Activated CD8-positive, alpha-beta memory T cell treated with anti-CD3 and anti-CD28 coated beads, Interleukin-2, amount 50 U/mL, for 1 hour (primary cell): ENCODE results near the gene FYCO1.
A peak's percentile ranks its signal among the peaks of the same experiment; 100 is the strongest.

Experiments
- DNase-seq: peaks from one replicate; pipeline ENCODE4 v3.0.0-alpha.2; 2020; ENCODE audit errors: extremely low read depth

FYCO1 gene

DNA sequence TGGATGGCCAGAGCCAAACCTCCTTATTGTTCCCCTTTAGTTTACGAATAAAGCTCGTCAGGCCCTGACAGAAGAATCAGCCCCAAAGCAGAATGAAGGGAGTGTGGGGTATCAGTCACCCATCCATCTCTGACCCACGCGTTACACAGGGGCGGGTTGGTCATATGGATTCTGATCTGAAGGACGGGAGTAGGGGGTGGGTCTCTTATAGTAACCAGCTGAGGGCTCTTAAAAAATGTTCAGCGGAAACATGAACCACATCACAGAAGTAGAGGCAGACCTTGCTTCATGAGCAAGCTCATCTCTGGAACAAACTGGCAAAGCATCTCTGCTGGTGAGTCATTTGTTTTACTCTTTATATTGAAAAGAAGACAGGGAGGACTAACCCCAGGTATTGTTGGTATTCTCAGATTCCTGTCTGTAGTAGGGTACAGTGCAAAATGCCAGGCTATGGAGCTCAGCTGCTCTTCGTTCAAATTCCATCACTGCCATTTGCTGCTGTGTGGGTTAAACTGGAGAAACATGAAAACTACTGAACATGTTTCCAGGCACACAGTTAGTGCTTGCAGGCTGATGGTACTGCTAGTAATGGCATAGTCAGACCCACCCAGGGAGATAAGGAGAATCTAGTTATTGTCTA is 52.3 kb downstream of the FYCO1 start, which contains the start of gene CXCR6:
Gene CXCR6 (plus strand): TSS at position 258 of the 640 bp plus-strand sequence. CDS start 3,018 bp downstream, outside the sequence.
- no peak for DNase-seq

DNA sequence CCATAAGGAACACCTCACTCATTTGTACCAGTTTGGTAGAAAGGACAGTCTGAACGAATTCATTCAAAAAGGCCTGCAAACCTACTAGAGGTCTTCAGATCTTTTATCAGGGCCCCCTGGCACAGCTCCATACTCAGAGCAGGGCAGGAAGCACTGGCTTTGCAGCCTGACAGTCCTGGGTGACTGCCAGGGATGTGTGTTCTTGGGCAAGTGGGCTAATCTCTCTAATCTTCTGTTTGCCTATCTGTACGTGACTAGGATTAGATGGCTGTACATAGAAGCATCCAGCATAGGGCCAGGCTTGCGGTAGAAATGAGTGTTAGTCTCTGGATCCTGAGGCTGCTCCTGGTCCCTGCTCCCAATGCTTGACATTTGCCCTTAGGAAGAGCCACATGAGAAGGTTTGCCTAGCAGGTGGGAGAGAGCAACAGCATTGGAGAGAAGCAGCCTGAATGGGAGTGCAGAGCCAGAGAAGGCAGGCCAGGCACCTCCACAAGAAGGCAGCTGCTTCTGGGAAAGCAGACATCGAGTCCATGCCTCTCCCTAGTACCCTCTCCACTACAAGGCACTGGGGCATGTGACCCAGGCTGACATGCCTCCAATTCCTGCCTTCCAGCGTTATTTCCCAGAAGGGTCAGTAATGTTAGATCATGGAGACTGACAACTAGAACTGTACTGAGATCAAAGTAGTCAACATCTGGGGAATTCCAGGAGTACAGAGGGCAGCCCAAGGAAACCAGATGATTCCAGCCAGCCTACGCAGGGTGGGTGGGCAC is 53.4 kb downstream of the FYCO1 start:
- DNase-seq = no peak

DNA sequence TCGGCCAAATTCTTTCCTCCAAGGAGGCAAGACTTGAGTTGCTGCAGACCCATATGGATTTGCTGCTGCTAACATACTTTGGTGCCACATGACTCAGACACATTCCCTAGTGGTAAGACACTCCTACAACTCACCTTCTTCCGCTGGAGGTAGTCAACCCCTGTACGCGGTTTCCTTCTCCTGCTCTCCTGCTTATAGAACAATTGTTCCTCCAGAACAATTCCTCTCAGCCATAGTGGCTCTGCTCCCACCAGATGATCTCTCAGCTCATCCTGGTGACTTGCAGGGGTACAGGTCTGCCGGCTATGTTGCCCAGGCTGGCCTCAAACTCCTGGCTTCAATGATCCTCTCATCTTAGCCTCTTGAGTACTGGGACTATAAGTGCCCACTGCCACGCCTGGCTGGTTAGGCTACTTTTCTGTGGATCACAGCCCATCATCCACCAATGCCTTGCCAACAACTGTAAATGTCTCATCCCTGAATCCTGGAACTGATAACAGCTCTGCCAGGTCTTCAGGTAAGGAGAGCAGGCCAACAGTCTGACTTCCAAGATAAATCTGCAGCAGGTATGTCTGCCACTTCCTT is 54.8 kb downstream of the FYCO1 start:
- no peak for DNase-seq

DNA sequence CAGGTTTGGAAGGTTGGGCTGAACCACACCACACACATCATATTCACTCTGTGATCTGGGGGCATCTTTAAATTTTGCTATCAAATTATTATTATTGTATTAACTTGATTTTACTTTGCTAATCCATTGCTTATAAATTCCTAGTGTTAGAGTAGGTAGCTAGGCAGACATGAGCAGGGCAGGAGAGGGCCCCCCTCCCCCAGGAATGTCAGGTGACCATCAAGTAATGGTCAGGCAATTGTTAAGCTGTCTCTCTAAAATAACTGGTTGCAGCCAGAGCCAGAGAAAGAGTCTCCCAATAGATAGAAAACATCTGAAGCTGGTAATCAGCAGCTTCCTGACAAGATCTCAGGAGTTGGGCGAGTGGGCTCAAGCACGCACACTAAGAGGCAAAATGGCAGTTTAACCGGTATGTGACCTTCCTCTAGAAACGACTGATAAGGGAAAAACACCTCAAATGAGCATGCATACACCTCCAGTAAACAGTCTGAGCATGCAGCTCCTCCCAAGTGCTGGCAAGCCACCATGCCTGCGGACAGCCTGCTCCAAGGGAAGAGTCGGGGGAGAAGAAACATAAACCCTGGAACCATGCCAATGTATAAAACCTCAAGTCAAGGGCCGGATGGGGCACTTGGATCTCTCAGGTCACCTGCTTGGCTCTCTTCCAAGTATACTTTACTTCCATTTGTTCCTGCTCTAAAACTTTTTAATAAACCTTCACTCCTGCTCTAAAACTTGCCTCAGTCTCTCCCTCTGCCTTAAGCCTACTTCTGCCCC is 55.4 kb downstream of the FYCO1 start:
- no peak for DNase-seq

DNA sequence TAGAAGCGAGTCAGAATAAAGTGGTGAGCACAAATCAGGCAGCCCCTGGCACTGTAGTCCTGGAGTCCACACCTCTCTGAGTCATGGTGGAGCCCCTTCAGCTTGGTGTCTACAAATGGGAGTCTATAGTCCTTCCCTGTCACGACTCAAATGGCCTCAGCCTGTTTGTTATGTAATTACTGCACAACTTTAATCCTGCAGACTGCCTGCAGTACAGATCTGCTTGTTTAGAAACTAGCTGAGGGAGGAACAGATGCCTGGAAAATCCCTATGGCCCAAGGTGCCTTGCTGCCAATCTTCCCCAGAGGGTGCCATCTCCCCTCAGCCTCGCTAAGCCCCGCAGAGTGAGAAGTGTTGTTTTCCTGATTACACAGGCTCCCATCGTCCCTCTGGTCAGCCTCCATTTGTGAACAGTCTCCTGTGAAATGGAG is 56.3 kb downstream of the FYCO1 start:
- no peak for DNase-seq

DNA sequence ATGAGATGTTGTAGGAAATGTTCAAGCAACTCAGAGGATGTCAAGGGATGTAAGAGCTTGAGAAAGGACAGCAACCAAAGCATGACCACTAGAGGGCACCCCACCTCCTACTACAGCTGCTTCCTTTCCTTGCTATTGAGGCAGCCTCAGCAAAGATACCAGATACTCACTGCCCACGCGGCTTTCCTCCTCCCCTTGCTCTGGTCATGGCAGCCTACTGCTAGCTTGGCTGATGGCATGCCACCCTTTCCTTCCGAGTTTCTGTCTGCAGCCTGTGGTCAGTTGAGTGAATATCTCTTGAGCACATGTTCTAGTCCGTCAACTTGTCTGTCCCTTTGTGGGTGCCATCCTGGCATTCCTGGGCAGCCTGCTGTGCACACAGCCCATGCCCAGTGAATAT is 56.8 kb downstream of the FYCO1 start:
- DNase-seq = peak; percentile 70

DNA sequence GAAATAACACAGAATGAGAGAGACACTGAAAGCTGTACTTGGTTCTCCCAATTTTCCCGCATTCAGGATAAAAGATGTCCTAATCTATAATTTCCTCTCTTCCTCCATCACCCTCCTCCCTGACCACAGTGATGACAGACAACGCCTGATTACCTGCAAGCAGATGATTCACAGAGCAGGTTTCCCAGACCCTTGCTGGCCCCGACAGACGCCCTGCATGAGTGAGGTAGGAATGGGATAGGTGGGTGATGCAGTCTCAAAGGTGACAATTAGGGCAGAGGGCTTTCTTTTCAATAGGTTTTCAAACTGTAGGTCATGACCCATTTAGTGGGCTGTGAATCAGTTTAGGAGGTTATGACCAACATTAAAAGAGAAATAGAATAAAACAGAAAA is 57.6 kb downstream of the FYCO1 start:
- no peak for DNase-seq

DNA sequence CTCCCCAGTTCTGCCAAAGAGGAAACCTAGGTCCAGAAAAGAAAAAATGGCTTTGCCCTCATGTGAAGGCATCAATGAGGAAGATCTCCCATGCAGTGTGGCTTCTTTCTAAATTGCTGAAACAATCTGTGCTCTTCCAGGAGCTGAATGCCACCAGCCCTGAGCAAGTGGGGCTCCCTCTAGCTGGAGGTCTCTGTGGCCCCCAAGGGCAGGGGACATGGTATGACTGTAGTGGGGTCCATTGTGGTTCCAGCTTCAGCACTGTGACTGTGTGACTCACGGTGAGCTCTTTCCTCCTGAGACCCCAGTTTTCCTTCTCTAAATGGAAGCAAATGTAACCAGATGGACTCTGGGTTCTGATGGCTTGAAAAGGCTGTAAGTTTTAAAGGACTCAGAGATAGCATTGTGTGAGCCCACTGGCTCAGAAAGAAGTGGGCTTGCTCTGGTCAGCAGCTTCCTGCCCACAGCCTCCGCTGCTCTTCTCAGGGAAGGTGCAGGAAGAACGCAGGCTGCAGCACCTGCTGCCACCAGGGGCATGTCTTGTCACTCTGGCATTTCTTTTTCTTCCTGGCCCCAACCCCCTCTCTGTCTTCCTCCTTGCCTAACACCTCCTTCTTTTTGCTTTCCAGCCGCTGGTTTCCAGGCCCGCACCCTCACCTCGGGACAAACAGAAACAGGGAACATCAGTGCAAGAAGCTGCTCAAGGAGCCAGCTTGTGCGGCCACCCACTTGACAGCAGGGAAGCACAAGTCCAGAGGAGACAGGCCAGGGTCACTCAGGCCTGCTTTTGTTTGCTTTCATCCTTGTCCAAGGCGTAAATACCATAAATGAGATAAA is 58.2 kb downstream of the FYCO1 start:
- DNase-seq = no peak

DNA sequence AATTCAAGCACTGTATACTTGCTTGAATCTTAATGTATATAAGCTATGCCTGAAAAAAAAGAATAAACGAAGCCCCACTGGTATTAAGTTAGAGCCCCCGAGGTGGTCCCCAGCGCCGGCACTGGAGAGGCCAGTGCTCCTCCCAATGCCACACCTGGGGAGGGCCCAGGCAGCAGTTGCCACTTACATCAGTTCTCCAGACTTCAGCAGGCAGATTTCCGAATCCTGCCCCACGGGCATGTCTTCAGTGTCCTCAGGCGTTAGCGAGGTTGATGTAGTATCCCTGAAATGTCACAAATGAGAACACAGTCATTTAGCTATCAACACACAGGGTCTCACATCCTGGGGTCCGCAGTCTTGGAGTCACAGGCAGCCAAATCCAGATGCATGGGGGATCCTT is 59.4 kb downstream of the FYCO1 start:
- no peak for DNase-seq

DNA sequence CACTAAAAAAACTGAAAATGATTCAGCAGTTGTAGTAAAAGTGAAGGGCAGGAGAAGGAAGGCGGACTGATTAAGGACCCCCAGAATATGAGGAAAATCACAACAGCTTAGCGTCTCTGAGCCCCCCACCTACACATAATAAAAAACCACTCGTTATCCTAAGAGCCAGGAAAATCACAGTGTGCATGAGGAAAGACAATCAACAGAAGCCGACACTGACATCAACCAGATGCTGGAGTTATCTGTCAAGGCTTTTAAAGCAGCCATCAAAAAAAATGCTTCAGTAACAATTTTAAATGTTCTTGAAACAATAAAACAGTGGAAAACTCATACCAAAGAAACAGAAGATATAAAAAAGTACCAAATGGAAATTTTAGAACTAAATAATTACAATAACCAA is 62.0 kb downstream of the FYCO1 start:
- no peak for DNase-seq

DNA sequence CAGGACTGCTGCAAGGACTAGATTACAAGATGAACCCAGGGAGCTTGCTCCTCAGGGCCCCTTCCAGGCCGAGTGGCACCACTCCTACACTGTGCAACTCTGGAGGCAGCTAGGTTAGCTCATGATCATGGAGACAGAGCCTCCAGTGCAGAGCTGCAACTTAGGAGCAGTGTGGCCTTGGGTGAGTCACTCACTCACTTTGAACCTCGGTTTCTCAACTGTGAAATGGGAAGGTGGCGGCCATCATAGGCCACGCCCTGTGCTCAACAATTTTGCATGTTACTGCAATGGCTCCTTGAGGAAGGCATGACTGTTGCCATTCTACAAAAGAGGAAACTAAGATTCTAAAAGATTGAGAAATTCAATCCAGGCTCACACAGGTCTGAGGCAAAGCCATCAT is 63.5 kb downstream of the FYCO1 start:
- DNase-seq = no peak

DNA sequence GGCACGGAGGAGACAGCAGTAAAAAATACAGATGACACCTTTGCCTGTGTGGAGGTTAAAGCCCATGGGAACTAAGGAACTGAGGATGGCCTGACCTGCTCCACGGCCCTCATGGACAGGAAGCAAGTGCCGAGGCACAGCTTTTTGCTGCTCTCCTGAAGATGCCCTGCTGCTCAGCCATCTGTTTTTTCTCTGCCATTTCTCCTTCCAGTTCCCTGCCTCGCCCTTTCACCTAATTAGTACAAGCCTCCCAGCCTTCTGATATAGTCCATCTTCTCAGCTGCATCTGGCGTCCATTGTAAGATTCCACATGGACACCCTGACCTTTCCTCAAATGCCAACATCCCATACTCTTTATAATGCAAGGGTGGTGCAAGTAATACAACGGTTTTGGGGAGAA is 64.1 kb downstream of the FYCO1 start:
- DNase-seq = no peak

DNA sequence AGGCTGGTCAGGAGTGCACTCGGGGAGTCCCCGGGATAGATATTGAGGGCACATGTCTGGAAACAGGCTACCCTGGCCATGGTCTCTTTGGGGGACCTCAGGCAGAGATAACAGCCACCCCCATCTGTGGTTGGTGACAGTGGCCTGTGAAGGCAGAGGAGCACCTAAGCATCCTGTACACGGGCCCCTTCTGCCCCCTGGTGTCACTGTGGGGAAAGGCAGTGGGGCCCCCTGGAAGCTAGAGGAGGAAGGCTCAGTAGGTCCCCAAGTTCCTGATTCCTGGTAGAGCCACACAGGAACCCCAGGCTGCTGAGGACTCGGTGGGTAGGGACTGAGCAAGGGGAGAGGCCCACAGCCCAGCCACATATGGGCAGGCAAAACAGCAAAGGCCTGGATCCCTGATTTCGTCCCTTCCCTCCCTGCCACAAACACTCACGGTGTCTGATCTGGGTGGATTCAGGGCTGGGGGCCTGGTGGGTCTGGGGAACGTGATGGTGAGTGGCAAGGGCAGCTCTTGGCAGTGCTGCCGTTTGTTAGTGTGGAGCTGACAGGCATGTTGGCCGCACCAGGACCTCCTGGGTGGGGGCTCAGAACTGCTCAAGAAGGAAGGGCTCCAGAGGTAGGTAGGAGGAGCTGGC is 66.5 kb downstream of the FYCO1 start:
- DNase-seq = no peak

DNA sequence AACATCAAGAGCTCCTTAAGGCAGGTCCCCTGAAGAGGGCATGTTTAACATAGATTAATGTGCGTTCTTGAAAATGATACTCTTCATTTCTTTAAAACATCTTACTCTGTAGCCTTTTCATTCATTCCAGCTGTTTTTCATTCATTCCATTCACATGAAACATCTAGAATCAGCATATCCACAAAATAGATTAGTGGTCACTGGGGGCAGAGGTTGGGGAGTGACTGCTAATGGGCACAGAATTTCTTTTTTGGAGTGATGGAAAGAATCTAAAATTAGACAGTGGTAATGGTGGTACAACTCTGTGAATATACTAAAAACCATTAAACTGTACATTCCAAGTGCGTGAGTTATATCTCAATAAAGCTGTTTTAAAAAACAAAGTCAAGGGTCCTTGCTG is 67.7 kb downstream of the FYCO1 start:
- no peak for DNase-seq

DNA sequence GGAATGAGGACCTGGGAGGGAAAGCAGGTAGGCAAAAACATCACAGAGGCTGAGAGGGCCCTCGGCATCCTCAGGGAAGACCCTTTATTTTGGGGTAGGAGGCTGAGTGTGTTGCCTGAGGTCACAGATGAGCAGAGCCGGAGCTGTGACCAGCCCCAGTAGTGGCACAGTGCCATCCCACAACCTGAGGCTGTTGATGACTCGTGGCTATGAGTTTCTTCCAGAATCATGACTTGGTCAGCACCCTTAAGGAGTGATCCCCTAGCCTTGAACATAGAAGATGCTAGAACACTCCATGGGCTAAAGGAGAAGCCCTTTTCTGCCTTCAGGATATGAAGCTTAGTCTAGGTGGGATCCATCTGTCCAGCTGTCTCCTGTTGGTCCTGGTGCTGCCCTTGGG is 71.9 kb downstream of the FYCO1 start:
- no peak for DNase-seq

DNA sequence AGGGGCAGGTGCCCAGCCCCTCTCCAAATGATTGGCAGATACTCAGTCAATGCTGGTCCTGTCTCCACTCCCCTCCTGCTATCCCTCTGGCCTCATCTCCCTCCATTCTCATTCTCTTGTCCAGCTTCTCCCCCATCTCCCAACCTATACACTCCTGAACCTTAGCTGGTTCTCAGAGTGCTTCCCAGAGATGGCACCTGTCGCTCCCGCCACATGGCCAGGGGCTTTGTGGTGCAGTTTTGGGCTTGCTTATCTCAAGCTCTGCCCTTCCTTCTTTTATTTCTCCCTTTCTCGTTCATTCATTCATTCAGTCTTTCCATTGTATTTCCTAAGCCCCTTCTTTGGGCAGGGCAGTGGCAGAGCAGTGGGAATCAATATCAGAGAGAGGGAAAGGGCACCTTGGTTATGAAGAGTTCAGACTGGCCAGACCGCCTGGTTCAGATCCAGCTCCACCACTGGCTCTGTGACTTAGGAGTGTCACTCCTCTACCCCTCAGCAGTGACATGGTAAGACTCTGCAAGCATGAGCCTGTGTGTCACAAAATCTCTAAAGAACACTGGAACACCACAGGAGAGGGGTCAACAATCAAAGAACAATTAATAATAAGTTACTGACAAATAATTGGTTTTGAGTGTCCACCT is 72.6 kb downstream of the FYCO1 start:
- DNase-seq = no peak

DNA sequence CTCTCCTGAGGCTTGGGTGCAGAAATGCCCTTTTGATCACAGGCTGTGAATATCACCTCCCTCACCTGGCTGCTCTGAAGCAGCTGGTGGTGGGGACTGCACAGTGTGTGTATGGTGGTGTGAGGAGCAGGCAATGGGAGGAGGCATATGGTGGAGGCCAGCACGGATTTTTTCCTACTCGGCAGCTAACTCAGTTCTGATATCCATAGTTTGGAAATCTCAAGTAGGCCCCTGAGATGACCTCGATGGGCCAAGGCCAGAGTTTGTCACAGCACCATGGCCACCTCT is 73.6 kb downstream of the FYCO1 start:
- DNase-seq = no peak

DNA sequence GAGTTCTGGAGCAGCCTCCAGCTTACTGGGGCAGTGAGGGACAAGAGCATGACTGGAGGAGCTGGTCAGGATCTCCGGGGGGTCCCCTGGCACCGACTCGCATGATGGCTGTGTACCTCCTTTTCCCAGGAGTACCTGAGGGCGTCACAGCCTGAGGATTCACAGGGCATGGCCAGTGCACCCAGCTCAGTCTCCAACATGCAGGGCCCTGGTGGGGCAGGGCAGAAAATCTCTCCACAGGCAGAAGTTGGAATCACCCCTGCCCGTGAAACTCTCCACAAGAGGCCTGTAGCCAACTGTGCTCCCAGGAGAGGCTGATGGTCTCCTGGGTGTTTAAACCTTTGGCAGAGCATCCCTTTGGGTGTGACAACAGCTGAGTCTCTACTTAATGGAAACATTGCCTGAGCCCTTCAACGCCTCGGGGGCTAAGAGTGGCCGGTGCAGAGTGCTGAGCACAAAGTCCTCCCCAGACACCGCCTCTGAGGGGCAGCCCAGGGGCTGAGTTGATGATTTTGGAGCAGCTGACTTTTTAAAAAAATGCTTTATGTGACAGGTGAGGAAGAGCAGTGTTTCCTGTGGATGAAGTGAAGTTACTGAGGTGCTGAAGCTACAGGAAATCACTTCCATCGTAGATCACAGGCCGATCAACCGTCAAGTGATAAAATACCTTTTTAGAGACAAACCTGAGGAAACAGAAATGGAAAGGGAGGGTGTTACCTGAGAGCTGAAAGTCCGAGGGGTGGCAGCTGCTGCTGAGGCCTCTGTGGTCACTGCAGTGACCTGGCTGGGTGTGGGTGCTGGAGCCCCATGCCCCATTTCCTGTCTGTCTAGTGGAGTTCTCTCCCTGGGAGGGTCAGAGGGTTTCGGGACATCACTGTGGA is 74.2 kb downstream of the FYCO1 start:
- DNase-seq = no peak

DNA sequence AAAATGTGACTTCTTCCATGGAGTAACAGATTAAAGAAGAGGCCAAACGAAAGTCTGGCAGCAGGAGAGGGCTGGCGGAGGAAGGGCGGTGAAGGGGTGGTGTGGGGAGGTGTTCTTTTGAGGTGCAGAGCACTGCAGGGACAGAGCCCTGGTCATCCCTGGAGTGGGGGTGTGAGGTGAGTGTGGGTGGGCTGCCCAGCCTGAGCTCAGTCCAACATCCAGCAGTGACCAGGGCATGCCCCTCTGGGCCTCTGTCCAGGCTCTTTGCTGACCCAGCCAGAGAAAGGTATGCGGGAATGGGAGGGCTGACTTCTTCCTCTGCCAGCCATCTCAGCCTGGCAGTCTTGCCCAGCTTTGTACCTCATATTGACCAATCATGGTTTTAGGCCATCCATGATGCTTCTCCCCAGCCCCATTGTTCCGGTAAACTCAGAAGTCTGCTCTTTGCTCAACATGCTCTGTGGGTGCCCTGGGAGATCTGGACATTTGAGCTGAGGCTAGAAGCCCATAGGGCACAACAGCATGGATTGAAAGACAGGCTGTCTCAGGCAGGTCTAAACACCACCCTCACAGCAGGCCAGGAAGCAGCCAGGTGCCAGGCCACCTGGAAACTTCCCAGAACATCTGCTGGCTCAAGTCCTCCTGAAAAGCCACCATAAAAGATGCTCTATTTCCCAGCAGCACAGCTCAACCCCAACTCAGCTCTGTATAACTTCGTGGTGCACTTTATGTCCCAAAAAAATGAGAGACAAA is 78.3 kb downstream of the FYCO1 start:
- DNase-seq = no peak
